SKM-1 (cell line): ENCODE measurements around the gene KRTAP4-4.
"Not testable (repeated sequence)": the region's sequence is repeated elsewhere in the genome, so short reads cannot be mapped to it uniquely, and the experiment has no call there.

Experiments used
- DNase-seq: peaks from one replicate; lab custom pipeline; 2025; ENCODE audit not compliant: unreplicated experiment; lab: John Stamatoyannopoulos, UW

KRTAP4-4 gene

DNA sequence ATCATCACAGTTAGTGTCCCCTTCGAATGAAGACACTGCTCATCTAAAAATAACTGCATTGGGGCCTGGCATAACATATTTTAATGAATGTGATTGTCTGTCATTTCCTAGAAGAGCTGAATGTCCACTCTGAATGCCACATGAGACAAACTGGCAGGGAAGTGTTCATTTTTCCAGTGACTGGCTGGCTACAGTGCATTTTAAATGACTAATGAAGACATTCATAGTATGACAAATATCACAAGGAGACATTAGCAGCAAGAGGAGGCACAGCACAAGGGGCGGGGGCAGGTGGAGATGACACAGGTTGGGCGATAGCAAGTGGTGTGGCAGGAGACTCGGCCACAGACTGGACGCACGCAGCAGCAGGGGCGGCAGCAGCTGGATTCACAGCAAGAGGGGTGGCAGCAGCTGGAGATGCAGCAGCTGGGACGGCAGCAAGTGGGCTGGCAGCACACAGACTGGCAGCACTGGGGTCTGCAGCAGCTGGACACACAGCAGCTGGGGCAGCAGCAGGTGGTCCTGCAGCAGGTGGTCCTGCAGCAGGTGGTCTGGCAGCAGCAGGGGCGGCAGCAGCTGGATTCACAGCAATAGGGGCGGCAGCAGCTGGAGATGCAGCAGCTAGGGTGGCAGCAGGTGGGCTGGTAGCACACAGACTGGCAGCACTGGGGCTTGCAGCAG lies 11.4 kb downstream of the KRTAP4-4 start:
- not testable (repeated sequence) for DNase-seq

DNA sequence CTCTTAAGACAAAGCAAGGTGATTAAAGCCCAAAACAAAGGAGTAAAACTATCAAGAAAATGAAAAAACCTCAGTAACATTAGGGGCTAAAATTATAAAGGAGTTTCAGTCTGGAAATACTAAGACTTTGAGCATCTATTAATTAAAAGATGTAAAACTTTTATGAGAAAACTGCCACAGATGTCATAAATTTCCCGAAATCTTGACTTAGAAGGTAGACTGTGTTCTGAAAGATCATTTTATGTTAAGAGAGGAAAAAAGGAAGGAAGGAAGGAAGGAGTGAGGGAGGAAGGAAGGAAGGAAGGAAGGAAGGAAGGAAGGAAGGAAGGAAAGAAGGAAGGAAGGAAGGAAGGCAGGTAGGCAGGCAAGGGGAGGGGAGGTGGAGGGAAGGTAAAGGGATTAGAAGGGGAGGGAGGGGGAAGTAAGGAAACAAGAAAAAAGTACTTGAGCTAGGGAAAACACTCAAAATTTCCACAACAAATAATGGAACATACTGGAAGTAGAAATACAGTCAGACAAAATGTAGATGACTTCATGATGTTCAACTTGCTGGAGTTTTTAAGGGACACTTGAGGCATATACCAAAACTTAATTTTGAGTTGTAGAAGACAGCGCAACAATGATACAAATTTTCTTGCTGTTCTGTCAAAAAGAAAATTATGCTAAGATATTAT lies 12.9 kb downstream of the KRTAP4-4 start:
- DNase-seq = no peak

DNA sequence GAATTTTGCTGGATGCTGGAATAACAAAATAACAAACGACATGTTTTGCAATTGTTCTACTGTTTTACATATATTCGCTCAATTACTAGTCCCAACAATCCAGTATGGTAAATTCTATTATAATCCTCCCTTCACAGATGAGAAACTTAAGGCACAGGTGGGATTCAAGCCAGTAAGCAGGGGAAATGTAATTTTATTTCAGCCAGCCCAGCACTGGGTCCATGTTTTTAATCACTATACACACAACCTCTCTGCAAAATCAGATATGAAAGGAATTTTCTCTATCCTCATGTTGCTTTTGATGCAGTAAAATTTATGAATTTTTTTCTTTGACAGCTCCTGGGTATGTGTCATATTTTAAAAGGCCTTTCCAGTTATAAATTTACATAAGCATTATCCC lies 15.3 kb downstream of the KRTAP4-4 start:
- no peak for DNase-seq

DNA sequence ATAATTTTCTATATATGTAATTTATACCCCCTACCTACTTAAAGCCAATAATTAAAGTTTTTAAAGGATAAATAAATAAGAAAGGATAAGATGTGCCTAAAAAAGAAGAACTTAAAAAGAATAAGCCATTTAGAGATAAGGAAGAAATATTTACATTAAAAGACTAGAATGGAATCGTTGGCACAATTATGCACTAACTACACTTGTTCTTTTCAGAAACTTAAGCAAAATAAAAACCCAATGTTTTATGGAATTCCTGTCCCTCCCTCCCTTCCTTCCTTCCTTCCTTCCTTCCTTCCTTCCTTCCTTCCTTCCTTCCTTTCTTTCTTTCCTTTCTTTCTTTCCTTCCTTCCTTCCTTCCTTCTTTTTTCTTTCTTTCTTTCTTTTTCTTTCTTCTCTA lies 15.7 kb downstream of the KRTAP4-4 start:
- no peak for DNase-seq

DNA sequence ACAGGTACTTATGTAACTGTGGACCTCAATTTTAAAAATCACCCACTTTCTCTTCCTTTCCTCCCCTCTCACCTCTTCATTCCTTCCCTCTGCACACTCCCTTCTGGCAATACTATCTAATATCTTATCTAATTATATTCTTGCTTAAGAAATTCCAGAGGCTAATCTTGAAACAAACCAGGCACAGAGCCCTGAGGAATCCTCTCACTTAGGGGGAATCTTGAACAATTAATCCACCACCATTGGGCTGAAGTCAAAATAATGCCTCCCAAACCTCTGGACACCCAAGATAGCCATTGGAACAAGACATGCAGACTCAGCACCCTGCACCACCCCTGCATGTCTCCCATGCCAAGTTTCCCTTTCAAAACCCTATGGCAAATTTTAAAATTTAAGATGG lies 19.2 kb downstream of the KRTAP4-4 start:
- no peak for DNase-seq

DNA sequence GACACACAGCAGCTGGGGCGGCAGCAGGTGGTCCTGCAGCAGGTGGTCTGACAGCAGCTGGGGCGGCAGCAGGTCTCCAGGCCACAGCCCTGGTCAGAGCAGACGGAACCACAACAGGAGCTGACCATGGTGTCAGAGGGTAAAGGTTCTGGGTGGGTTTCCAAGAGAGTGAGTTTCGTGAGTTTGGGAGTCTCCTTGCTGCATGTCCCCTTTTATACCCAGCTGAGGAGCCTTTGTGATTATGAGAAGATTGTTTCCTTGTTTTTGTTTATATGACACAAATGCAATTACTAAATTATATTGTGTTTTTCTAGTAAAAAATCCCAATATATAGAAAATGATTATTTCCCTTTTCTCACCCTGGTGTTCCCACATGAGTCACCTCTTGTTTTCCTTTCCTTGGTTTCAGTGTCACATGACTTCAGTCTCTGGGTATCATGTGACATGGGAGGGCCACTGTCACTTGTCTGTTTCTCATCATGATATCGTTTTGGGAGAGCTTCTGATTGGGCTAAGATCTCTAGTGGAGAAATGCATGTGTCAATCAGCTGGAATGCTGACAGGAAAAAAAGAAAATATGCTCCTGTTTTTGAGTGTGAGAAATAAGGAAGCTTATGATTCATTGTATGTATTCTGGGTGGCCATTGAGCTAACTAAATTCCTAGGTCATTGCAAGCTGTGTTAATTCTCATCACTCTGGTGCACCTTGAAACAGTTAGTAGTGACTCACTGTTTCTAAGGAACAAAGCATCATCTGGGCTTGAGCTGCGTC lies 20.0 kb downstream of the KRTAP4-4 start, which contains the start of gene KRTAP4-6:
KRTAP4-6 (minus strand) TSS at position 185 of the 772 bp plus-strand sequence; CDS start at position 128, 57 bp downstream.
- no peak for DNase-seq

DNA sequence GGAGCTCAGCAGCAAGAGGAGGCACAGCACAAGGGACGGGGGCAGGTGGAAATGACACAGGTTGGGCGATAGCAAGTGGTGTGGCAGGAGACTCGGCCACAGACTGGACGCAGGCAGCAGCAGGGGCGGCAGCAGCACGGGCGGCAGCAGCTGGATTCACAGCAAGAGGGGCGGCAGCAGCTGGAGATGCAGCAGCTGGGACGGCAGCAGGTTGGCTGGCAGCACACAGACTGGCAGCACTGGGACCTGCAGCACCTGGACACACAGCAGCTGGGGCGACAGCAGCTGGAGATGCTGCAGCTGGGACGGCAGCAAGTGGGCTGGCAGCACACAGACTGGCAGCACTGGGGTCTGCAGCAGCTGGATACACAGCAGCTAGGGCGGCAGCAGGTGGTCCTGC lies 20.7 kb downstream of the KRTAP4-4 start:
- DNase-seq = not testable (repeated sequence)

DNA sequence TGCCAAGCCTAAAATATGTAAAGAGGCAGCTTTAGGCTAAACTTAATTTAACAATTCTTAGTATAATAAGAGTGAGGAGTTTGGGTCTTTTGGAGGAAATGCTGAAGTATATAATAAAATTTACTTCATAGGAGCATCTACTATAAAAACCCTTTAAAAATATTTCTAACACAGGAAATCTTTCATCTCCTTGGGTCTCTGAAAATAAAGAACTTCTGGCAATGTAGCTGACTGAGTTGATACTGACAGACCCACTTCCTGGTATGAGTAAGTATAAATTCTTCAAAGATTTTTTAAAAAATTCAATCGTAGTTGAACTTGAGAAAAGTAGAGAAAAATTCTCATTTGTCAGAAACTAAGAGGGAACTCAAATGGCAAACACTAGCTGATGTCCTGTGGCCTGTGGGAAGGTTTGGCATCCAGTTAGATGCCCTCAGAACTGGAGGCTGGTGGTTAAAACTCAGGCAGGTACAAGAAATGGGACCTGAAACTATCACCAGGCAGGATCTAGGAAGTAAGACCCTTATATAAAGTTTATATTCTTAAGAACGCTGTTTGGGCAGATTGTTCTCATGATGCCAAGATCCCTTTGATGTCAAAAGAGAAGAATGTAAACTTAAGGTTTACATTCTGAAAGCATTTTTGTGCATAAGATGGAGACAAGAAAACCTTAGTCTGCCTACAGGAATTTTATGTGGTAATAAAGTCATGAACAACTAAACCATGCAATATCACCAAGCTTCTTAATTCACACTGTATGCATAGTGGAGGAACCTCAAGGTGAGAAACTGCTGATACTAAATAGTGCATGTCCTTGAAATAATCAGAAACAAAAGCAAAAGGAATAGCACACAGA lies 26.4 kb downstream of the KRTAP4-4 start:
- DNase-seq = no peak

DNA sequence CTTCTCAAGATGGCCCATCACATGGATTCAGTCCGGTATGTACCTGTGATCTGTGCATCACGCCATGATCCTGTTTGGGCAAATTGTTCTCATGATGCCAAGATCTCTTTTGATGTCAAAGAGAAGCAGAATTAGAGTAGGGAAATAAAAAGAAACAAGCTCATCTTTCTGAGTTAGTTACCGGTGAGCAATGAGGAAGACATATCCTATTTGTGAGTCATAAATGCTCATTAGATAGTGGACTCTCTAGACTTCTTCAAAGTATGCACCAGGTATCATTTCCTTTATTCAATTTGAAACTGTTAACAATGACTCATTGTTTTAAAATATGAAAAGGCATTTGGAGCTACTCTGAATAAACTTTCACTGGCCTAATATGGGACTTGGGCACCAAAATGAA lies 28.6 kb downstream of the KRTAP4-4 start:
- DNase-seq = no peak

DNA sequence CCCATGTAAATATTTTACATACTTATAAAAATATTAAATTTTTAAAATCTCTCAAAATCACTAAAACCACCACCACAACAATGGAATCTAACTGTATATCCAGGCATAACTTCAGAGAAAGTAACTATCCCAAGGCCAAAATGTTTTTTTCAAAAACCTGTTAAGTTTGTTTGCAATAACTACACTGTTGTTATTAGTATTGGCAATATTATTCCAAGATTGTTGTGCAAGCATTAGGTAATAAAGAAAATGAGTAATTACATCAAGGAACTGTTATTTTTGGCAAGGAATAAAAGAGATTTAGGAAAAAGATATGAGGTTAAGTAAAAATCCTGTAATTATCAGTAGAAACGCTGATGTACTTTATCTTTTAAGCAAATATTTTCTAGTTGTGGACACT lies 33.2 kb downstream of the KRTAP4-4 start:
- DNase-seq = no peak

DNA sequence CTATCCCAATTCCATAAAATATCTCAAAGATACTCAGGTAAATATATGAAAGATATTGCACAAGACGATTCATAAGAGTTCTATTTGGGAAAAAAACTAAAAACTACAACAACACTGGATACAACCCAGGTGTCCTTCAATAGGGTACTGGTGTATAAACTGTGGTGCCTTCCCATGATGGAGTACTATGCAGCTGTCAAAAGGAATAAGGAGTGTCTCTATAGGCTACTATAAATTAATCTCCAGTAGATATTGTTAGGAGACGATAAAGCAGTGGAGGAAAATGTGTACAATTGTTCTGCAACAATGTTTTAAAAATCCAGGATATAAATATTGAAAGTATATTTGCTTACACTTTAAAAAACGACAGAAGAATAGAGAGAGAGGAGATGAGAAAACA lies 34.1 kb downstream of the KRTAP4-4 start:
- DNase-seq = no peak

DNA sequence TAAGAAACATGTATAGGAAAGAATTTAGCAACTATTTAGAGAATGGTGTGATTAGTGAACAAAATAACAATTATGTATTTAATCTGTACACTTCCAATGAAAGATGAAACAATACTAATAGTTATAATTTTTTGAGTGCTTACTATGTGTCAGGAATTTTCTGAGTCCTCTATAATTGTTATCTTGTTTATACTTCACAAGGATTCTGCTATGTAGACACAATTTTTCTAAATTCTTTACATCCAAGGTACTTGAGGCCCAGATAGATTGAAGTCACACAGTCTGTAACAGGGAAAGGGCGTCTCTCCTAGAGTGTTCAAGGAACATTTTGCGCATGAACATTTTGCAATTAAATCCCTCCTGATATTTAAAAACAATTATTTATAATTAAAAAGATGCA lies 35.5 kb downstream of the KRTAP4-4 start:
- DNase-seq = no peak

DNA sequence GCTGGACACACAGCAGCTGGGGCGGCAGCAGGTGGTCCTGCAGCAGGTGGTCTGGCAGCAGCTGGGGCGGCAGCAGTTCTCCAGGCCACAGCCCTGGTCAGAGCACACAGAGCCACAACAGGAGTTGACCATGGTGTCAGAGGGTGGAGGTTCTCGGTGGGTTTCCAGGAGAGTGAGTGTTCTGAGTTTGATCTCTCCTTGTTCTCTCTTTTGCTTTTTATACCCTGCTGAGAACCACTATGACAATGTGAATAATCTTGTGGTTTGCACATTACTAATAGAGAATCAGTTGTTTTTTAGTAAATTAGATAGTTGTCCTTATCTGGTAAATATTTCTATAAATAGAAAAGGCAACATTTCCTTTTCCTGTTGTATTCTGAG lies 36.6 kb downstream of the KRTAP4-4 start, which contains the start of gene KRTAP4-12:
KRTAP4-12 (minus strand) TSS at position 192 of the 381 bp plus-strand sequence; CDS start at position 132, 60 bp downstream.
- DNase-seq = not testable (repeated sequence)

DNA sequence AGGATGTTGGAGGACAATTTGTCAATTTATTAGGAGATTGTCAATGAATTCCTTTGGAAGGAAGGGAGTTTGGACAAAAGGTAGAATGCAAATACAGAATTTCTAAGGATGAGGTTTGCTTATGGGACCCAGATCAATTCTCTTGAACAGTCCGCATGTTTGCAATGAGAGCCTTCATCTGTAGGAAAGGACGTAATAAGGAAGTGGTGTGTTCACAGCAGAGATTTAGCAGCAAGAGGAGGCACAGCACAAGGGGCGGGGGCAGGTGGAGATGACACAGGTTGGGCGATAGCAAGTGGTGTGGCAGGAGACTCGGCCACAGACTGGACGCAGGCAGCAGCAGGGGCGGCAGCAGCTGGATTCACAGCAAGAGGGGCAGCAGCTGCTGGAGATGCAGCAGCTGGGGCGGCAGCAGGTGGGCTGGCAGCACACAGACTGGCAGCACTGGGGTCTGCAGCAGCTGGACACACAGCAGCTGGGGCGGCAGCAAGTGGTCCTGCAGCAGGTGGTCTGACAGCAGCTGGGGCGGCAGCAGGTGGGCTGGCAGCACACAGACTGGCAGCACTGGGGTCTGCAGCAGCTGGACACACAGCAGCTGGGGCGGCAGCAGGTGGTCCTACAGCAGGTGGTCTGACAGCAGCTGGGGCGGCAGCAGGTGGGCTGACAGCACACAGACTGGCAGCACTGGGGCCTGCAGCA lies 37.1 kb downstream of the KRTAP4-4 start:
- DNase-seq = not testable (repeated sequence)

DNA sequence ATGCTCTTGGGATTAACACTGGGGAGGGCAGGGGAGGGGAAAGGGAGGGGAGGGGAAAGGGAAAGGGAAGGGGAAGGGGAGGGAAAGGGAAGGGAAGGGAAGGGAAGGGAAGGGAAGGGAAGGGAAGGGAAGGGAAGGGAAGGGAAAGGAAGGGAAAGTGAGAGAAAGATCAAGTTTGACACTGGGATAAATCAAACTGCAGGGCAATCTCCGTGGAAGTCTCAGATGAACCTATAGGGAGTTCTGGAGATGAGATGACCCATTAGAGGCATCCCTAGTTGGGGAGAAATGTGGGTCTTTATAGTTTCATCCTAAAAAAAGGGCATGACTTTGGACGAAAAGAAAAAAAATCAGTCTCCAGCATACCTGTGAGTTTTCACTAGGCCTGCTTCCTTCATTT lies 38.8 kb downstream of the KRTAP4-4 start:
- no peak for DNase-seq

DNA sequence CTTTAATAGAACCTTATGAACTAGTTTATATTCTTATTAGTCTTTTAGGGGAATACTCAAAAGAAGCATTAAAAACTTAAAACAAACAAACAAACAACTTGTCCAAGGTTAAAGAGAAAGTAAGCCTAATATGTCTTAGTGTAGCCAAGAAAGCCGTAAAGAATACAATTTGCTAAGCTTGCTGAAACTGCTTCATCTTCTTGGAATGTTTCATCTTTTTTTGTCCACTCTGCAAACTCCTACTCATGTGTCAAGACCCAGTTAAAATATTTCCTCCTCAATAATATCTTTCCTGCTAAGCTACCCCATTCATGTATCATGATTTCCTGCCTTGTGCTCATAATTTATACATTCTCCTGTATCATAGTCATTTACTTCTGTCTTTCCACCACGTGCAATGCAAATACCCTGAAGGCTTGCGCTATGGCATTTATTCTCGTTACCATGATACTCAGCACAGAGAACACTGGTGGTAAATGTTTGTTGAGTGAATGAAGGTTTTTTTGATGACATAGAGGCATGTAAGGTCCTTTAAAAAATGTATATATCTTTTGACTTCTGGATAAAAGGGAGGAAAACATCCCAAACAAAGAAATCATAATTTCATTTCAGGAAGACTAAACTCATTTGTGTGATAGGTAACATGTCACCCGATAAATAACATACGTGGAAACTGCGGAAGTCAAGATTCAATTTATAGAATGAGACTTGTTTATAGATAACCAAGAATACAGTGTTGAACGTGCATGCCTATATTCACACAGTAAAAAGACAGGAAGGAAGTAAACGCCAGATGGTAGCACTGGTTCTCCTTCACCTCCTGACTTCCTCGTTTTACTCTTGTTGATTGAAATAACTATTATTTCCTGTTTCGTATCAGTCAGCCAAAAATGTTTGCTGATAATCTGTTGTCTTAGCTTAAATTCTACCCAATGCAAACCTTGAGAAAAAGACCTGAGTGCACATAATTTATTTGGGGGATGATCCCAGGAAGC lies 40.6 kb downstream of the KRTAP4-4 start:
- DNase-seq = not testable (repeated sequence)

DNA sequence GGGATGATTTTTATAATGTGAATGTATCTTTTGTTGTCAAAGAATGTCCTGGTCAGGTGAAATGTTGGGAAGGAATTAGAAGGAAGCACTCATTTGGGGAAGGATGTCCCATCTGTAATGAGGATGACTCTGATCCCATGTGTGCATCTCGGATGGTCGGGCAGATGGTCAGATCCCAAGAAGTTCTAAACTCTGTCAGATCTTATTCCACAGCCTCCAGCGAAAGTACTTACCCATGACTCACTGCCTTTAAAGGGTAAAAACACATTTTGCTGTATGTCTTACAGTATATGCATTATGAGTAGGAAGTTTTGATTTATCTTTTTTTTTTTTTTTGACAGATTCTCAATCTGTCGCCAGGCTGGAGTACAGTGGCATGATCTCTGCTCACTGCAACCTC lies 41.8 kb downstream of the KRTAP4-4 start:
- DNase-seq = no peak

DNA sequence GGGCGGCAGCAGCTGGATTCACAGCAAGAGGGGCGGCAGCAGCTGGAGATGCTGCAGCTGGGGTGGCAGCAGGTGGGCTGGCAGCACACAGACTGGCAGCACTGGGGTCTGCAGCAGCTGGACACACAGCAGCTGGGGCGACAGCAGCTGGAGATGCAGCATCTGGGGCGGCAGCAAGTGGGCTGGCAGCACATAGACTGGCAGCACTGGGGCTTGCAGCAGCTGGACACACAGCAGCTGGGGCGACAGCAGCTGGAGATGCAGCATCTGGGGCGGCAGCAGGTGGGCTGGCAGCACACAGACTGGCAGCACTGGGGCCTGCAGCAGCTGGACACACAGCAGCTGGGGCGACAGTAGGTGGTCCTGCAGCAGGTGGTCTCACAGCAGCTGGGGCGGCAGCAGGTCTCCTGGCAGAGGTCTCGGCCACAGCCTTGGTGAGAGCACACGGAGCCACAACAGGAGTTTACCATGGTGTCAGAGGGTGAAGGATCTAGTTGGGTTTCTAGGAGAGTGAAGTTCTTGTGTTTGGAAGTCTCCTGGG lies 42.6 kb downstream of the KRTAP4-4 start, which contains the start of gene KRTAP4-11:
KRTAP4-11 (minus strand) TSS at position 528 of the 541 bp plus-strand sequence; CDS start at position 470, 58 bp downstream.
- DNase-seq = not testable (repeated sequence)

DNA sequence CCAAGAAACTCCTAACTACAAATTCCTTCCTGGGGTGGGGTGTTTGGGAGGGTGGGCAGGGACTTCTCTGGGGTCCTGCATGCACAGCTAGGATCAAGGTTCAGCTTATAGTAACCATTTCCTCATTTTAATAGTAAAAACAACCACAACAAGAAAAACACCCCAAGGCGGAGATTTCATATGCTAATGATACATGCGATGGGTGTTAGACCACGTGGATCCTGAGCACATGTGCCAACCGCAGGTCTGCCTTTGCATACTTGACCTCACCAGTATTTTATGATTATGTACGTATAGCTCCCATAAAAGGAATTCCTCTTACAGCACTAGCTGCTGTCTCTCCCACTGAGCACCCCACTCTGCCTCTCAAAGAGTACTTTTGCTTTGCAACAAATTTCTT lies 44.3 kb downstream of the KRTAP4-4 start:
- no peak for DNase-seq
